GM04504 (cell line): ENCODE results near the gene TRPT1.
A peak's percentile ranks its signal among the peaks of the same experiment; 100 is the strongest.

Source experiments
- DNase-seq: peaks from one replicate; pipeline ENCODE4 v3.0.0-alpha.2; 2012; ENCODE audit warnings: low read depth

The TRPT1 gene

GRCh38 chr11:64207256-64208085 is 18.5 kb downstream of the TRPT1 start:
- DNase-seq = peak; percentile 72

- DNase-seq = no peak
These were observed 19.3 kb downstream of the TRPT1 start, which contains the start of gene FERMT3 for GRCh38 chr11:64206457-64207255. TSS of gene FERMT3 (plus strand) at chr11:64206721. CDS start at chr11:64207365, 644 bp downstream.

GRCh38 chr11:64204464-64204989 is 21.5 kb downstream of the TRPT1 start:
- DNase-seq = peak; percentile 91

GRCh38 chr11:64204080-64204440 is 21.9 kb downstream of the TRPT1 start:
- no peak for DNase-seq

- no peak for DNase-seq
These were observed 22.4 kb downstream of the TRPT1 start for GRCh38 chr11:64203421-64204079.

GRCh38 chr11:64202992-64203391 is 23.0 kb downstream of the TRPT1 start:
- DNase-seq = no peak

- DNase-seq = no peak
These were observed 24.4 kb downstream of the TRPT1 start for GRCh38 chr11:64201543-64201942.

GRCh38 chr11:64198511-64198910 is 27.5 kb downstream of the TRPT1 start:
- DNase-seq = no peak

- no peak for DNase-seq
These were observed 29.4 kb downstream of the TRPT1 start for GRCh38 chr11:64196626-64197025.

GRCh38 chr11:64192434-64192833 is 33.6 kb downstream of the TRPT1 start:
- DNase-seq = no peak

- DNase-seq = no peak
These were observed 39.4 kb downstream of the TRPT1 start for GRCh38 chr11:64186492-64187165.

- peak; percentile 100 for DNase-seq
These were observed 40.1 kb downstream of the TRPT1 start, which contains the start of gene STIP1 for GRCh38 chr11:64185693-64186491. TSS of gene STIP1 (plus strand) at chr11:64186171. CDS start at chr11:64186262, 91 bp downstream.

- peak; percentile 78 for DNase-seq
These were observed 40.8 kb downstream of the TRPT1 start for GRCh38 chr11:64185175-64185692.

- DNase-seq = no peak
These were observed 42.1 kb downstream of the TRPT1 start for GRCh38 chr11:64183890-64184289.

- peak; percentile 82 for DNase-seq
These were observed 44.2 kb downstream of the TRPT1 start for GRCh38 chr11:64181506-64182411.

- no peak for DNase-seq
These were observed 45.1 kb downstream of the TRPT1 start for GRCh38 chr11:64180891-64181290.

- DNase-seq = no peak
These were observed 46.9 kb downstream of the TRPT1 start for GRCh38 chr11:64178951-64179639.

GRCh38 chr11:64178203-64178602 is 47.8 kb downstream of the TRPT1 start:
- no peak for DNase-seq

- DNase-seq = no peak
These were observed 49.2 kb downstream of the TRPT1 start for GRCh38 chr11:64176751-64177150.
